Dendritic cell treated with granulocyte-macrophage colony-stimulating factor and Interleukin-4, amounts not matched to agents 40 ng/mL and 50 ng/mL, for 4 days (primary cell): Measurements from ENCODE around the gene NKD2.
"Not testable (repeated sequence)": the region's sequence is repeated elsewhere in the genome, so short reads cannot be mapped to it uniquely, and the experiment has no call there.

Experiments used
- H3K27ac Mint-ChIP-seq: one replicate; pipeline ENCODE4 v1.8.0; 2022; ENCODE audit warnings: mild to moderate bottlenecking, mixed read lengths
- H3K27me3 Mint-ChIP-seq: one replicate; pipeline ENCODE4 v1.8.0; 2022; ENCODE audit warnings: mild to moderate bottlenecking, mixed read lengths
- H3K36me3 Mint-ChIP-seq: one replicate; pipeline ENCODE4 v1.8.0; 2022; ENCODE audit warnings: low read depth, mixed read lengths
- H3K4me1 Mint-ChIP-seq: one replicate; pipeline ENCODE4 v1.8.0; 2022; ENCODE audit warnings: low read depth, mixed read lengths
- H3K4me3 Mint-ChIP-seq: one replicate; pipeline ENCODE4 v1.8.0; 2022; ENCODE audit warnings: mild to moderate bottlenecking, moderate library complexity, mixed read lengths
- H3K9me3 Mint-ChIP-seq: one replicate; pipeline ENCODE4 v1.8.0; 2022; ENCODE audit warnings: mixed read lengths
- intact Hi-C: fragments of 100-400 bp; cut with micrococcal nuclease; formaldehyde crosslinking; loops from one replicate; pipeline ENCODE4 v1.15.0; 2022

Gene NKD2

GRCh38 chr5:1017056-1017455 is 8.5 kb downstream of the NKD2 start:
- intact Hi-C loops = no loop called here
- H3K4me3 Mint-ChIP-seq = no peak overlapping the region
- peaks cover 5% of the 10 kb centered on the region for H3K27me3 Mint-ChIP-seq
- no peak overlapping the region for H3K27ac Mint-ChIP-seq
- no peaks in the 10 kb centered on the region for H3K36me3 Mint-ChIP-seq
- no peaks in the 10 kb centered on the region for H3K9me3 Mint-ChIP-seq
- no peaks in the 10 kb centered on the region for H3K4me1 Mint-ChIP-seq

DNA sequence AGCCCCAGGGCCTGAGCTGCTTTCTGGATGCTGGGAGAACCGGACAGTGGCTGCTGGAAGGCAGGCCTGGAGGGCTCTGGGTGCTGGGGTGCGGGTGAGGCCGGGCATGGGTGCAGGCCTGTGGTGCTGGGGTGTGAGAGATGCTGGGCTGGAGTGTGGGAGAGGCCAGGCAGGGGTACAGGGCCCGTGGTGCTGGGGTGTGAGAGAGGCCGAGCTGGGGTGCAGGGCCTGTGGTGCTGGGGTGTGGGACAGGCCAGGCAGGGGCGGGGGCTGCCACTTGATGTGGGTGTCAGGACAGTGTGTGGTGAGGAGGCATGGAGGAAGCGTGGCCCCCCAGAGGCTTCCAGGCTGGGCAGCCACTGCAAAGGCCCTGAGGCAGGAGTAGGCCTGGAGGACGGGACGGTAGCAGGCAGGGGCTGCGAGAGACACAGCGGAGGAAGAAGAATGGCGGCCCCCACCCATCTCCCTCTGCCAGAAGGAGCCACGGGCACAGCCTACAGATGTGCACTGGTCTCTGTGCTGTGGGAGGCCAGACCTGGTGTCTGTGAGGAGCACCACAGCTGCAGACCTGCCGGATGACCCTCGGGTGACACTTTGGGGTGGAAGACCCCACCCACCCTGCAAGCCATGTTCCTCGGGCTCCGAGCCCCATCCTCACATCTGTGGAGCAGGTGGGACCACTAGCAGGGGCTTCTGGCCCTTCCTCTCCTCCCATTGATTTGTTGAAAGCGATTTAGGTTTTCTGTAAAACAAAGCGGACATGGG is 9.3 kb downstream of the NKD2 start:
- Mint-ChIP-seq H3K27me3 (peaks cover 2% of the 10 kb centered on the region), H3K27ac (no peak overlapping the region), H3K4me3 (no peak overlapping the region), H3K4me1 (no peaks in the 10 kb centered on the region), H3K36me3 (no peaks in the 10 kb centered on the region), H3K9me3 (no peaks in the 10 kb centered on the region)
- intact Hi-C loops = no loop called here

DNA sequence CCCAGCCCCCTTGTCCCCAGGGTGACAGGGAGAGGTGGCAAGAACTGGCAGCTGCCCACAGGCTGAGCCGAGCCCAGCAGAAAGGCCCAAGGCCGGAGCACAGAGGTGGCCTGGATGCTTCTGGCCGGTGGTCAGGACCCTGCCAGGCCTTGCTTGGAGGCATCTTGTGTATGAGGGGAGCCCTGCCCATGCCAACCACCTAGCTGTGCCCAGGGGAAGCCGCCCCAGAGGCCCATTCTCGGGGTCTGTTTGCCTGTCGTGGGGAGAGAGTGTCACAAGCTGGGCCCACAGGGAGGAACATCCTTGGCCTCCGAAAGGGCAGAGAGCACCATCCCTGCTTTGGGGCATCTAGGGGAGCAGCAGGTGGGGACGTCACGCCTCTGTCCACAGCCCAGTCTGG is 10.0 kb downstream of the NKD2 start:
- Mint-ChIP-seq H3K4me1 (no peaks in the 10 kb centered on the region), H3K27ac (no peak overlapping the region), H3K4me3 (no peak overlapping the region), H3K9me3 (no peaks in the 10 kb centered on the region), H3K27me3 (peaks cover 2% of the 10 kb centered on the region), H3K36me3 (no peaks in the 10 kb centered on the region)
- intact Hi-C loops = no loop called here

DNA sequence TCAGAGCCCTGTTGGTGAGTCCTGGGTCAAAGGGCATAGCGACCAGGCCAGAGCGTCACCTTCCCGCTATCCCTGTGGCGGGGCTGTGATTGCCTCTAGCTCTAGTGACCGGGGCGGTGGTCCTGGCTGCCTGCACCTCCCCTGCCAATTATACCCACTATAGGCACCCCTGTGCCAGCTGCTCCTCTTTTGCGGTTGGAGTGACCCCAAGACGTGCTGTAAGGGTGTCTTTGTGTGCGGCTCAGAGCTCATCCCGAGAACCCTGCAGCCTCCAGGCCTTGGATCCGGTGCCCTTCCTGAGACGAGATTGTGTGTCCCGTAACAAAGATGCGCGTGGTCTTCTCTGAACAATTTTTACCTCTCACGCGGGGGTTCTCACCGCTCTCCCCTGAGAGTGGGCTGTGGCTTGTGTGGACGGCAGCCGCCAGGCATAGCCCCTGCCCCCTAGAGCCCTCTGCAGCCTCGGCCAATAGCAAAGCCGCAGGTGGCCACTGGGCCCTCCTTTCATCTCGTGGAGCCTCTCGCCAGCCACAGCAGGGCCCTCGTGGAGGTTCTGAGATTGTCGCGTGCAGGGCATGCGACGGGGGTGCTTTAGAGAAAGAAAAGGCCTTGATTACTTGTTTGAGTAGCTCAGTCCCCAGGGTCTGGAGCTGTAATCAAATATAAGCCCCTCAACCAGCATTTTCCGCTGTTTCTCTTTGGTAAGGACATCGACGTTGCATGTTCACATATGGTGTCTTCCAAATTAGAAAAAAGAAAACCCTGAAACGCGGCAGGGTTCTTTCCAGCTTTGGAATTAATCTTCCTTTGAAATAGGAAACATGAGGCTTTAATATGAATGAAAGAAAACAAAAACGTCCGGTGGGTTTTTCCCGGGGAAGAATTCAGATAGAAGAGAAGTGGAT is 10.7 kb downstream of the NKD2 start:
- H3K4me3 Mint-ChIP-seq = no peak overlapping the region
- no peaks in the 10 kb centered on the region for H3K36me3 Mint-ChIP-seq
- intact Hi-C loops = no loop called here
- H3K27ac Mint-ChIP-seq = no peak overlapping the region
- no peaks in the 10 kb centered on the region for H3K9me3 Mint-ChIP-seq
- H3K27me3 Mint-ChIP-seq = peaks cover 2% of the 10 kb centered on the region
- no peaks in the 10 kb centered on the region for H3K4me1 Mint-ChIP-seq

GRCh38 chr5:1020452-1020961 is 11.9 kb downstream of the NKD2 start:
- Mint-ChIP-seq H3K9me3 (no peaks in the 10 kb centered on the region), H3K27ac (no peak overlapping the region), H3K36me3 (no peaks in the 10 kb centered on the region), H3K27me3 (no peaks in the 10 kb centered on the region), H3K4me3 (no peak overlapping the region), H3K4me1 (no peaks in the 10 kb centered on the region)
- intact Hi-C loops = no loop called here

GRCh38 chr5:1021136-1021968 is 12.8 kb downstream of the NKD2 start:
- Mint-ChIP-seq H3K36me3 (no peaks in the 10 kb centered on the region), H3K4me1 (no peaks in the 10 kb centered on the region), H3K4me3 (no peak overlapping the region), H3K27ac (no peak overlapping the region), H3K9me3 (no peaks in the 10 kb centered on the region), H3K27me3 (peaks cover 2% of the 10 kb centered on the region)
- intact Hi-C loops = no loop called here

GRCh38 chr5:1021969-1022336 is 13.4 kb downstream of the NKD2 start:
- H3K9me3 Mint-ChIP-seq, H3K27ac Mint-ChIP-seq, H3K4me3 Mint-ChIP-seq, H3K27me3 Mint-ChIP-seq, H3K36me3 Mint-ChIP-seq, intact Hi-C loops, H3K4me1 Mint-ChIP-seq: not testable (repeated sequence)

GRCh38 chr5:1026700-1027621 is 18.4 kb downstream of the NKD2 start:
- peaks cover 12% of the 10 kb centered on the region for H3K27me3 Mint-ChIP-seq
- no peak overlapping the region for H3K4me3 Mint-ChIP-seq
- H3K9me3 Mint-ChIP-seq = no peaks in the 10 kb centered on the region
- H3K4me1 Mint-ChIP-seq = no peaks in the 10 kb centered on the region
- H3K27ac Mint-ChIP-seq = no peak overlapping the region
- no peaks in the 10 kb centered on the region for H3K36me3 Mint-ChIP-seq
- intact Hi-C loops = no loop called here

- H3K27ac Mint-ChIP-seq = no peak overlapping the region
- H3K9me3 Mint-ChIP-seq = no peaks in the 10 kb centered on the region
- no peak overlapping the region for H3K4me3 Mint-ChIP-seq
- intact Hi-C loops = no loop called here
- H3K4me1 Mint-ChIP-seq = no peaks in the 10 kb centered on the region
- peaks cover 12% of the 10 kb centered on the region for H3K27me3 Mint-ChIP-seq
- no peaks in the 10 kb centered on the region for H3K36me3 Mint-ChIP-seq
These were observed 19.2 kb downstream of the NKD2 start for GRCh38 chr5:1027631-1028441.

GRCh38 chr5:1028481-1029281 is 20.1 kb downstream of the NKD2 start:
- Mint-ChIP-seq H3K36me3 (no peaks in the 10 kb centered on the region), H3K27me3 (peaks cover 12% of the 10 kb centered on the region), H3K9me3 (no peaks in the 10 kb centered on the region), H3K4me1 (no peaks in the 10 kb centered on the region), H3K4me3 (no peak overlapping the region), H3K27ac (no peak overlapping the region)
- intact Hi-C loops = no loop called here

- intact Hi-C loops = no loop called here
- H3K27me3 Mint-ChIP-seq = peaks cover 12% of the 10 kb centered on the region
- no peaks in the 10 kb centered on the region for H3K36me3 Mint-ChIP-seq
- H3K4me3 Mint-ChIP-seq = no peak overlapping the region
- H3K27ac Mint-ChIP-seq = no peak overlapping the region
- no peaks in the 10 kb centered on the region for H3K9me3 Mint-ChIP-seq
- no peaks in the 10 kb centered on the region for H3K4me1 Mint-ChIP-seq
These were observed 20.8 kb downstream of the NKD2 start for GRCh38 chr5:1029282-1029944.
